IPS DF 6.9 (cell line): ENCODE measurements around the gene TTBK1.

ENCODE experiments used
- DNase-seq: peaks from one replicate; pipeline ENCODE4 v3.0.0-alpha.2; 2013; ENCODE audit warnings: low read depth, low spot score
- H3K27ac ChIP-seq: one replicate; pipeline ENCODE4 v1.5.1; 2013; ENCODE audit warnings: low read length, control low read depth
- H3K27me3 ChIP-seq: 2 replicates; pipeline ENCODE4 v1.6.1; 2013; ENCODE audit warnings: mild to moderate bottlenecking, low read length; ENCODE audit not compliant: control insufficient read depth, insufficient read depth
- H3K36me3 ChIP-seq: 2 replicates; pipeline ENCODE4 v1.6.1; 2013; ENCODE audit warnings: low read length; ENCODE audit not compliant: control insufficient read depth, insufficient read depth
- H3K4me1 ChIP-seq: 2 replicates; pipeline ENCODE4 v1.6.1; 2013; ENCODE audit warnings: low read length; ENCODE audit not compliant: control insufficient read depth, insufficient read depth
- H3K4me3 ChIP-seq: 2 replicates; pipeline ENCODE4 v1.5.1; 2013; ENCODE audit warnings: mild to moderate bottlenecking, low read length
- H3K9me3 ChIP-seq: 2 replicates; pipeline ENCODE4 v1.6.1; 2013; ENCODE audit warnings: low read length, inconsistent platforms; ENCODE audit not compliant: control insufficient read depth, insufficient read depth
- WGBS: extraction: QIAGEN DNeasy Blood & Tissue Kit; methylation state at CpG from one replicate; pipeline ENCODE4 v1.1.7; 2013; ENCODE audit warnings: mixed read lengths, missing lambda C conversion rate; ENCODE audit not compliant: insufficient read length, insufficient coverage; 5-methylcytosine and 5-hydroxymethylcytosine counted together

The TTBK1 gene

DNA sequence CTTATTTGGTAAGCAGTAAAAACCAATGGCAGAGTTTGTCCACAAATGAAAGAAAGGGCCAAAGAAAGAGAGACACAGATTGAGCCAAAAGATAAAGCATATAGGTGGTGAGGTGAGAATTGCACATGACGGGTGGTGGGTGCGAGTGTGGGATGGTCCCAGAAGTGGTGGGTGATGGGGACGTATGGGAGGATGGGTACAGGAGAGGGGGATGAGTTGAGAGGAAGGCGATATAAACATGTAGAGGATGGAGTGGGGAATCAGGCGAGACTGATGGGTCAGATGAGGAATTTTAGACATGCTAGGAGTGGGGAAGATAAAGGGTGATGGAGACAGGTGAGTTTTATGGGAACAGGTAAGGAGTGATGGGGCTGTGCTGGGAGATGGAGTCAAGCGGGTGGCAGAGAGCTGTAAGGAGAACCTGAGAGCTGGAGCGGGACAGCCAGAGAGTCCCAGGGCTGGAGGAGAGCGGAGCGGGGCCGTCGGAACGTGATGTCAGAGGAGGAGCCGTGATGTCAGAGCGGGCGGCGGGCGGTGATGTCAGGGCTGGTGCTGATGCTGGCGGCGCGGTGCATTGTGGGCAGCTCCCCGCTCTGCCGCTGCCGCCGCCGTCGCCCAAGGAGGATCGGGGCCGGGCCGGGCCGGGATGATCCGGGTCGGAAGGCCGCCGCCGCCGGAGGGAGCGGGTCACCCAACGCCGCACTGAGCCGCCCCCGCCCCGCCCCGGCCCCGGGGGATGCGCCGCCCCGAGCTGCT lies at the start of gene TTBK1:
TSS of gene TTBK1 (plus strand) at position 574 of the 756 bp plus-strand sequence. CDS start 3,180 bp downstream, outside the sequence.
- no peaks in the 10 kb centered on the region for H3K9me3 ChIP-seq
- peaks cover 5% of the 10 kb centered on the region; the same call in 1 of the 2 replicates for H3K4me1 ChIP-seq
- WGBS, result 100% methylated on average over 2 of the region's 47 CpGs
- H3K27me3 ChIP-seq, result peaks cover 30% of the 10 kb centered on the region
- DNase-seq, result no peak
- H3K36me3 ChIP-seq, result no peaks in the 10 kb centered on the region
- H3K27ac ChIP-seq, result no peak within 1 kb of the TSS
- H3K4me3 ChIP-seq, result peak within 1 kb of the TSS; percentile 32; the same call in 1 of the 2 replicates

GRCh38 chr6:43193929-43194328 lies 49.4 kb upstream of the TTBK1 start:
- H3K36me3 ChIP-seq, result no peaks in the 10 kb centered on the region; the same call in 1 of the 2 replicates
- no CpG with 5 or more reads among the region's 5 CpGs for WGBS
- H3K27ac ChIP-seq, result no peak overlapping the region
- no peak for DNase-seq
- H3K4me1 ChIP-seq, result no peaks in the 10 kb centered on the region
- H3K9me3 ChIP-seq, result no peaks in the 10 kb centered on the region
- no peak overlapping the region for H3K4me3 ChIP-seq
- H3K27me3 ChIP-seq, result no peaks in the 10 kb centered on the region; the same call in 1 of the 2 replicates

DNA sequence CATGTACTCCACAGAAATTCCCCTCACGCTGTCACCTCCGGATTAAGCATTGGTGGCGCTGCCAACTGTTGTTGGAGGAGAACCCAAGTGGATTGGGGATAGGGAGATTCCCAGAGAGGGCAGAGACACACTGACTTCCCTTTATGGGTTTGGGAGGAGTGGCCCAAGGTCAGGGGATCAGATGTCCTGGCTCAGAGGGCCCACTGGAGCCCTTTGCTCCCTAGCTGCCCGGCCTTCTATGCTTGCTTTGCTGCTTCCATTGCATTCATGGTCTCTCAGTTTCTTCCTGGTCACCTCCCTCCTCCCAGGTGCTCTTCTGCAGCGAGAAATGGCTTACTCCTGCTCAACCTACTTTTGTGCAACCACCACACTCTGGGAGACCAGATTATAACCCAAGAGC lies 46.9 kb upstream of the TTBK1 start:
- Histone ChIP-seq H3K4me3 (no peak overlapping the region), H3K9me3 (no peaks in the 10 kb centered on the region), H3K36me3 (no peaks in the 10 kb centered on the region; the same call in 1 of the 2 replicates), H3K27ac (no peak overlapping the region), H3K27me3 (no peaks in the 10 kb centered on the region; the same call in 1 of the 2 replicates), H3K4me1 (no peaks in the 10 kb centered on the region)
- DNase-seq, result no peak
- no CpG with 5 or more reads among the region's 5 CpGs for WGBS

DNA sequence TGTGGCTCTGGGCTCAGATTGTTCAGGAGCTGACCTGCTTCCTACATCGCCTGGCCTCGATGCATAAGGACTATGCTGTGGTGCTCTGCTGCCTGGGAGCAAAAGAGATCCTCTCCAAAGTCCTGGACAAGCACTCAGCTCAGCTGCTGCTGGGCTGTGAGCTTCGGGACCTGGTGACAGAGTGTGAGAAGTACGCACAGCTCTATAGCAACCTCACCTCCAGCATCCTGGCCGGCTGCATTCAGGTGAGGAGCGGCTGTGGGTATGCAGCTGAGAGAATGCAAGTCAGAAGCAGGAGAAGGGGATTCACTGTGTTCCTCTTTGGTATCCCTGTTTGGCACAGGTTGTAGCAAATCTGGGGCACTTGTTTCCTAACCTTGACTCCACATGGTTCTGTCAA lies 43.4 kb upstream of the TTBK1 start:
- Histone ChIP-seq H3K4me3 (no peak overlapping the region), H3K36me3 (no peaks in the 10 kb centered on the region; the same call in 1 of the 2 replicates), H3K27me3 (no peaks in the 10 kb centered on the region; the same call in 1 of the 2 replicates), H3K4me1 (no peaks in the 10 kb centered on the region), H3K9me3 (no peaks in the 10 kb centered on the region), H3K27ac (no peak overlapping the region)
- WGBS, result no CpG with 5 or more reads among the region's 6 CpGs
- DNase-seq, result no peak

DNA sequence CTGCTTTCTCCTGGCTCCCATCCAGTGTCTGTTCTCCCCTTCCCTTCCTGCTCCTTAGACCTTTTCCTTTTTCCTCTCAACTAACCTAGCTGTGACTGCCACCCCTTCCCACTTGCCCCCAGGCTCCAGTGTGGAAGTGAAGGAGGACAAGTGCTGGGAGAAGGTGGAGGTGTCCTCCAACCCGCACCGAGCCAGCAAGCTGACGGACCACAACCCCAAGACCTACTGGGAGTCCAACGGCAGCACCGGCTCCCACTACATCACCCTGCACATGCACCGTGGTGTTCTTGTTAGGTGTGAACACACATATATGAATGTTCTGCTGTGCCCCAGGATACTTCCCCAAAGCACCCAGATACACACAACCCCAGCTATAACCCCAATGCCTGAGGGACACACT lies 42.7 kb upstream of the TTBK1 start:
- Histone ChIP-seq H3K4me3 (no peak overlapping the region), H3K9me3 (no peaks in the 10 kb centered on the region), H3K27me3 (no peaks in the 10 kb centered on the region; the same call in 1 of the 2 replicates), H3K36me3 (no peaks in the 10 kb centered on the region), H3K27ac (no peak overlapping the region), H3K4me1 (no peaks in the 10 kb centered on the region)
- no CpG with 5 or more reads among the region's 6 CpGs for WGBS
- DNase-seq, result no peak

- Histone ChIP-seq H3K4me3 (no peak overlapping the region), H3K27ac (no peak overlapping the region), H3K4me1 (no peaks in the 10 kb centered on the region), H3K36me3 (no peaks in the 10 kb centered on the region), H3K9me3 (no peaks in the 10 kb centered on the region), H3K27me3 (no peaks in the 10 kb centered on the region; the same call in 1 of the 2 replicates)
- WGBS, result no CpG with 5 or more reads among the region's 5 CpGs
- no peak for DNase-seq
Measured at GRCh38 chr6:43202451-43202850, 40.8 kb upstream of the TTBK1 start.

DNA sequence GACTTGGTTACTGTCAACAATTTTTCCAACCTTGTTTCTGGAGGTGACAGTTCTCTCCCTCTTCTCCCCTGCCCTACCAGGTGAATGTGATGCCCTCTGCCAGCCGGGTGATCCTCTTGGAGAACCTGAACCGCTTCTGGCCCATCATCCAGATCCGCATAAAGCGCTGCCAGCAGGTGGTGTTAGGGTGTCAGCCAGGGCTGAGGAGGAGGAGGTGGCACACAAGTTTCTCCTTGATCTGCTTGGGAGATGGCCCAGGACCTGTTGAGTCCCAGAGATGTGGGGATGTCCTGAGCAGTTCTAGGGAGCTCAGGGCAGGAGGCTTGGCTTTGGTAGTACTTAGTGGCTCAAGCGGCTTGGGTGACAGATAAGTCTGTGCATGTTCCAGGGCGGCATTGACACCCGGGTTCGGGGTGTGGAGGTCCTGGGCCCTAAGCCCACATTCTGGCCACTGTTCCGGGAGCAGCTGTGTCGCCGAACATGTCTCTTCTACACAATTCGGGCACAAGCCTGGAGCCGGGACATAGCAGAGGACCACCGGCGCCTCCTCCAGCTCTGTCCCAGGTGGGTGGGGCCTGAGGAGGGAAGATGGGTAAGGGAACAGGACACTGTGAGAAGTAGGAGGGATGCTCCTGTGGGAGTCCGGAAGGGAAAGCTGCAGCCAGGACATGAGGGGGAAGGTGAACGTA lies 40.1 kb upstream of the TTBK1 start:
- no CpG with 5 or more reads among the region's 17 CpGs for WGBS

DNA sequence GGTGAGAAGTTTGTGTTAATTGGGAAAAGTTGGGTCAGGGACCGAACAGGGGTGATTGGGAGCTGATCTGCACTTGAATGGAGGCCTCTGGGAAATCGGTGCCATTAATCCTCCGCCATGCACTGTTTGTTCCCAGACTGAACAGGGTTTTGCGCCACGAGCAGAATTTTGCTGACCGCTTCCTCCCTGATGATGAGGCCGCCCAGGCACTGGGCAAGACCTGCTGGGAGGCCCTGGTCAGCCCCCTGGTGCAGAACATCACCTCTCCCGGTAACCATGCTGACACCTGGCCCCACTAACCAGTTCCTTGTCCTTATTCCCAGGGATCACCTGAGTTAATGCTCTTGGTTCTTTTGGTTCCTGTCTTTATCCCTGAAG lies 39.6 kb upstream of the TTBK1 start:
- no peak for DNase-seq
- no peaks in the 10 kb centered on the region for H3K9me3 ChIP-seq
- H3K27me3 ChIP-seq, result no peaks in the 10 kb centered on the region
- WGBS, result no CpG with 5 or more reads among the region's 8 CpGs
- no peaks in the 10 kb centered on the region for H3K36me3 ChIP-seq
- H3K27ac ChIP-seq, result no peak overlapping the region
- no peaks in the 10 kb centered on the region for H3K4me1 ChIP-seq
- no peak overlapping the region for H3K4me3 ChIP-seq

More for the DNA sequence above, 40.1 kb upstream of the TTBK1 start:
- no peaks in the 10 kb centered on the region for H3K4me1 ChIP-seq
- no peak overlapping the region for H3K4me3 ChIP-seq
- H3K27ac ChIP-seq, result no peak overlapping the region
- no peaks in the 10 kb centered on the region for H3K9me3 ChIP-seq
- no peaks in the 10 kb centered on the region for H3K36me3 ChIP-seq
- DNase-seq, result no peak
- no peaks in the 10 kb centered on the region; the same call in 1 of the 2 replicates for H3K27me3 ChIP-seq

DNA sequence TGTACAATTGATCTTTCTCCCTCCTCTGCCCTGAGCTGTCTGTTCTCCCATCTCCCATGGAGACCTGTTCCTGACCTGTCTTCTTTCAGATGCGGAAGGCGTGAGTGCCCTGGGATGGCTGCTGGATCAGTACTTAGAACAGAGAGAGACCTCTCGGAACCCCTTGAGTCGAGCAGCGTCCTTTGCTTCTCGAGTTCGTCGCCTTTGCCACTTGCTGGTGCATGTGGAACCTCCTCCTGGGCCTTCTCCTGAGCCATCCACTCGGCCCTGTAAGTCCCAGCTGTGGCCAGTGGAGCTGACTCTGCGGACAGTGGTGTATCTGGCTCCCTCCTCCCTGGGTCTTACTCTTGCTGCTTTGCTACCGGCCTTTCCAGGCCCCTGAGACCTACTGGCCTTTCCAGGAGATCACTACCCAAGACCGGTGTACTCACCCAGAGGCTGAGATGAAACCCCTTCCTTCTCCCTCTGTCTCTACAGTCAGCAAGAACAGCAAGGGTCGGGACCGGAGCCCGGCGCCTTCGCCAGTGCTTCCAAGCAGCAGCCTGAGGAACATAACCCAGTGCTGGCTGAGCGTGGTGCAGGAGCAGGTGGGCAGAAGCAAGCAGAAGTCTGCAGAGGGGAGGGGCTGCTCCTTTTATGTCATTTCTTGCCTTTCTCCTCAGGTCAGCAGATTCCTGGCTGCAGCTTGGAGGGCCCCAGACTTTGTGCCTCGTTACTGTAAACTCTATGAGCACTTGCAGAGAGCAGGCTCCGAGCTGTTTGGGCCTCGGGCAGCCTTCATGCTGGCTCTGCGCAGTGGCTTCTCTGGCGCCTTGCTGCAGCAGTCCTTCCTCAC lies 38.8 kb upstream of the TTBK1 start:
- H3K4me3 ChIP-seq, result no peak overlapping the region
- no peaks in the 10 kb centered on the region for H3K4me1 ChIP-seq
- no peak overlapping the region for H3K27ac ChIP-seq
- H3K36me3 ChIP-seq, result no peaks in the 10 kb centered on the region
- no peaks in the 10 kb centered on the region for H3K9me3 ChIP-seq
- no CpG with 5 or more reads among the region's 23 CpGs for WGBS
- no peak for DNase-seq
- no peaks in the 10 kb centered on the region for H3K27me3 ChIP-seq

- no peak overlapping the region for H3K27ac ChIP-seq
- no peaks in the 10 kb centered on the region for H3K27me3 ChIP-seq
- H3K4me1 ChIP-seq, result no peaks in the 10 kb centered on the region
- H3K4me3 ChIP-seq, result no peak overlapping the region
- H3K9me3 ChIP-seq, result no peaks in the 10 kb centered on the region
- H3K36me3 ChIP-seq, result no peaks in the 10 kb centered on the region
- no CpG with 5 or more reads among the region's 10 CpGs for WGBS
- DNase-seq, result no peak
Measured at GRCh38 chr6:43205849-43206248, 37.4 kb upstream of the TTBK1 start.
